ENCODE measurements around the gene TENM4. TPM values are rescaled to one million over a fixed set of nuclear protein-coding genes. Genes with fewer than 3 reads are reported as not detected.

TENM4 gene
- total and polyA plus RNA-seq, 11 donors = 0.08 to 6.4 (median 1.0) TPM

- TF ChIP-seq POLR2A (IDR thresholded peaks at IDR 0.05) = no peak
- TF ChIP-seq, protein P1, sequence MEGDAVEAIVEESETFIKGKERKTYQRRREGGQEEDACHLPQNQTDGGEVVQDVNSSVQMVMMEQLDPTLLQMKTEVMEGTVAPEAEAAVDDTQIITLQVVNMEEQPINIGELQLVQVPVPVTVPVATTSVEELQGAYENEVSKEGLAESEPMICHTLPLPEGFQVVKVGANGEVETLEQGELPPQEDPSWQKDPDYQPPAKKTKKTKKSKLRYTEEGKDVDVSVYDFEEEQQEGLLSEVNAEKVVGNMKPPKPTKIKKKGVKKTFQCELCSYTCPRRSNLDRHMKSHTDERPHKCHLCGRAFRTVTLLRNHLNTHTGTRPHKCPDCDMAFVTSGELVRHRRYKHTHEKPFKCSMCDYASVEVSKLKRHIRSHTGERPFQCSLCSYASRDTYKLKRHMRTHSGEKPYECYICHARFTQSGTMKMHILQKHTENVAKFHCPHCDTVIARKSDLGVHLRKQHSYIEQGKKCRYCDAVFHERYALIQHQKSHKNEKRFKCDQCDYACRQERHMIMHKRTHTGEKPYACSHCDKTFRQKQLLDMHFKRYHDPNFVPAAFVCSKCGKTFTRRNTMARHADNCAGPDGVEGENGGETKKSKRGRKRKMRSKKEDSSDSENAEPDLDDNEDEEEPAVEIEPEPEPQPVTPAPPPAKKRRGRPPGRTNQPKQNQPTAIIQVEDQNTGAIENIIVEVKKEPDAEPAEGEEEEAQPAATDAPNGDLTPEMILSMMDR (IDR thresholded peaks at IDR 0.05) = no peak
- intact Hi-C loops (cut with DNase I) = no loop called here
- DNase-seq = no peak
- Histone ChIP-seq H3K4me3 (no peak overlapping the region), H3K9me3 (no peaks in the 10 kb centered on the region), H3K4me1 (peaks cover 0 to 14% (median 2%) of the 10 kb centered on the region in 12 donors), H3K36me3 (no peaks in the 10 kb centered on the region), H3K27me3 (no peaks in the 10 kb centered on the region), H3K27ac (no peak overlapping the region)
- 93 to 98% (median 96%) methylated on average over 3 of the region's 3 CpGs for WGBS, 4 donors
- no peak for ATAC-seq
Observed at GRCh38 chr11:78737301-78737700, 703.5 kb downstream of the TENM4 start.

GRCh38 chr11:78735711-78736110 lies 705.1 kb downstream of the TENM4 start:
- Histone ChIP-seq H3K27ac (no peak overlapping the region), H3K4me1 (peaks cover 0 to 6% (median under 1%) of the 10 kb centered on the region in 12 donors), H3K27me3 (no peaks in the 10 kb centered on the region), H3K9me3 (no peaks in the 10 kb centered on the region), H3K4me3 (no peak overlapping the region), H3K36me3 (no peaks in the 10 kb centered on the region)
- ATAC-seq = no peak
- DNase-seq = no peak
- TF ChIP-seq, protein P1 (IDR thresholded peaks at IDR 0.05) = no peak
- TF ChIP-seq POLR2A (IDR thresholded peaks at IDR 0.05) = no peak
- intact Hi-C loops (cut with DNase I) = no loop called here

GRCh38 chr11:78733031-78733430 lies 707.8 kb downstream of the TENM4 start:
- H3K4me3 ChIP-seq = no peak overlapping the region
- intact Hi-C loops (cut with DNase I) = no loop called here

DNA sequence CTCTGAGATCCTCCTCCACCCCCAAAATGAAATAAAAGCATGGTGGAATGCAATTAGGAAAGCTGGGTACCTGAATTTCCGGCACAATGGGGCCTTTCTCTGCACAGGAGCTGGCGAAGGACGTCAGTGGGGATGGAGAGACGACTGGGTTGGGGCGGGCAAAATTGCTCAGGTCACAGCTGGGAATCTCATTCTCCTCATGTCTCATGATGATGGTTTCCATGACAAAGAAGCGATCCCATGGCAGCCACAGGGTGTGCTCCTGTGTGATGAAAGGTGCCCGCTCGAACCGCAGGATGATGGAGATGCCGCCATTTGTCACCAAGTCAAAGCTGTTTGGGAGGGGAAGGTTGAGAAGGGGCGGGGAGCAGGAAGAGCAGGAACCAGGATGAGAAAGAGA lies 708.6 kb downstream of the TENM4 start:
- TF ChIP-seq, protein P1 (IDR thresholded peaks at IDR 0.05) = no peak
- no peak for TF ChIP-seq POLR2A (IDR thresholded peaks at IDR 0.05)
- no peaks in the 10 kb centered on the region for H3K9me3 ChIP-seq
- H3K36me3 ChIP-seq = no peaks in the 10 kb centered on the region
- no peaks in the 10 kb centered on the region for H3K27me3 ChIP-seq
- 92 to 94% (median 94%) methylated on average over 11 of the region's 11 CpGs for WGBS, 4 donors
- no peak overlapping the region for H3K27ac ChIP-seq
- ATAC-seq (no peak), DNase-seq (no peak)
- no peak overlapping the region for H3K4me3 ChIP-seq
- intact Hi-C loops (cut with DNase I) = no loop called here
- no peaks in the 10 kb centered on the region for H3K4me1 ChIP-seq

More at GRCh38 chr11:78733031-78733430, 707.8 kb downstream of the TENM4 start:
- no peak for TF ChIP-seq POLR2A (IDR thresholded peaks at IDR 0.05)
- TF ChIP-seq, protein P1 (IDR thresholded peaks at IDR 0.05) = no peak
- no peak for ATAC-seq
- H3K36me3 ChIP-seq = no peaks in the 10 kb centered on the region
- DNase-seq = no peak
- no peak overlapping the region for H3K27ac ChIP-seq
- no peaks in the 10 kb centered on the region for H3K4me1 ChIP-seq
- H3K27me3 ChIP-seq = no peaks in the 10 kb centered on the region
- no peaks in the 10 kb centered on the region for H3K9me3 ChIP-seq

Data from heart left ventricle (tissue), 16 donors.